ENCODE data around the gene ELK1. TPM values are rescaled to one million over a fixed set of nuclear protein-coding genes. Genes with fewer than 3 reads are reported as not detected.
"Not testable (repeated sequence)": the region's sequence is repeated elsewhere in the genome, so short reads cannot be mapped to it uniquely, and the experiment has no call there.

The ELK1 gene, protein sequence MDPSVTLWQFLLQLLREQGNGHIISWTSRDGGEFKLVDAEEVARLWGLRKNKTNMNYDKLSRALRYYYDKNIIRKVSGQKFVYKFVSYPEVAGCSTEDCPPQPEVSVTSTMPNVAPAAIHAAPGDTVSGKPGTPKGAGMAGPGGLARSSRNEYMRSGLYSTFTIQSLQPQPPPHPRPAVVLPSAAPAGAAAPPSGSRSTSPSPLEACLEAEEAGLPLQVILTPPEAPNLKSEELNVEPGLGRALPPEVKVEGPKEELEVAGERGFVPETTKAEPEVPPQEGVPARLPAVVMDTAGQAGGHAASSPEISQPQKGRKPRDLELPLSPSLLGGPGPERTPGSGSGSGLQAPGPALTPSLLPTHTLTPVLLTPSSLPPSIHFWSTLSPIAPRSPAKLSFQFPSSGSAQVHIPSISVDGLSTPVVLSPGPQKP
- 13.4 and 17.6 TPM in 2 replicates for total RNA-seq

DNA sequence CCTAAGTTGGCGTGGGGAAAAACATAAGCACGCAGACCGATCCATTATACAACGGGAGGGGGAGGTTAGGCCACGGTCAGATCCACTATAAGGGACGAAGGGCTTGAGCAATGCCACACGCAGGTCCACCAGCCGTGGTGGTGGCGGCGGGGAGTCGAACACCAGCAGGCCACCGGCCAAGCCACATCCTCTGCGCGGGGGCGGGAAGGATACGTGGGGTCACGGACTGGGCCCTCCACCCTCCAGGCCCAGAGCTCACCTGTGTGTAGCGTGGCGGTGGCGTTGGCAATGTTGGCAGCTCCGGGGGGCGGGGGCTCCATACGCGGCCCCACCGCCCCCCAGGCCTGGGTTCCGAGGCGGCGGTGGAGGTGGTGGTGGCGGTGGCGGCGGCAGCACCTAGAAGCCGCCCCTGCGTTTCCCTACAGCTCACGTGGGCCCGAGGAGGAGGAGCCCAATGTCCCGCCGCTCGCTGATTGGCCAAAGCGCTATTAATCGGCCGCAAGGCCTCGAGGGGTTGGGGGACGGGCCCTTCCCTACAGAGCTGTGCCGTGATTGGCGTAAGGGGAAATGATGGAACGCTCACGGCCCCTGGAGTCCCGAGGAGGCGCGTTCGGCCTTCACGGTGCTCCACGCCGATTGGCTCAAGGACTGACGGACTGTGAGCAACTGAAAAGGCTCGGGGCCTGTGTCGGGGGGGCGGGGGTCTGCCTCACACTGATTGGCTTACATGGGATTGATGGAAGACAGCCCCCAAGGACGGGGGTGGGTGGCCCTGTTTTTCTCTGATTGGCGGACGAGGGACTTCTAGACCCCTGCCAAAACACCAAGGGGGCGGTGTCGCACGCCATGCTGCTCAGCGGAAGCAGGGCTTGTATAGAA lies at the start of gene ELK1:
ELK1 (minus strand) TSS at position 400 of the 879 bp plus-strand sequence. CDS start 9,122 bp downstream, outside the sequence.
- DNase-seq, result peak; percentile 98

- no peak for DNase-seq
These were observed 46.8 kb upstream of the ELK1 start for GRCh38 chrX:47697181-47697580.

DNA sequence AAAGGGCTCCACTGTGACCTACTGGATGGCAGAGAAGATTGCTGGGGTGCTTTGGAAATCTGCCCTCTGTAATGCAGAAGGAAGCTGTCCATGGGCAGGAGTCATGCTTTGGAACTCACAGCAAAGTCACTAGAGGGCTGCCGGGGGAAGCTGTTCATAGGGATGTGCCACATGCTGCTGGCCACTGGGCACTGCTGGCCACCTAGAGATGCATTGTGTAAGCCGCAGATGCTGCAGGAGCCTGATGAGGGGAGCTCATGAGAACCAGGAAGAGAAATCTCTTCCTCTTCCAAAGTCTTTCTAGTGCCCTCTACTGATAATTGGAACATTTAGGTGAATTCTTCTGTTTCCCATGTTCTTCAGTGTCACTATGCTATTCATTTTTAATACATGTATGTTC lies 39.8 kb upstream of the ELK1 start:
- no peak for DNase-seq

DNA sequence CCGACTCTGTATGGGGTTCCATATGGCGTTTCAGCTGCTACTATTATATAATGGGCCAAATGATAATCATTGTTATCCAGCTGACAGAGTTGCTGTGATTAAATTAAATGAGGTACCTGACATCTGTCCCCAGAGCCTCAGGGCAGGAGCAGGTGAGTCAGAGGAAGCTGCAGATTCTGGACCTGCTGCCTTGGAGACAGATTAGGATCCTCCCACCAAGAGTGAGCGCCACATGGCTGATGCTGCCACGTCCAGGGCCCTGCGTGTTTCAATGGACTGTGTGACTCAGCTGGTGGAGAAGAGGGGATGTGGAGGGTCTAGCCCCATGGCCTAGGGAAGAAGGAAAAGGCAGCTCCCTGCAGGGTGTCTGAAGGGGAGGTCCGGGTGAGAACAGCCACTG lies 36.9 kb upstream of the ELK1 start:
- DNase-seq, result no peak

GRCh38 chrX:47683829-47684205 lies 33.5 kb upstream of the ELK1 start:
- no peak for DNase-seq

- no peak for DNase-seq
These were observed 32.9 kb upstream of the ELK1 start for GRCh38 chrX:47683184-47683828.

GRCh38 chrX:47675959-47676859 lies 25.8 kb upstream of the ELK1 start:
- DNase-seq, result not testable (repeated sequence)

GRCh38 chrX:47674776-47675175 lies 24.4 kb upstream of the ELK1 start:
- no peak for DNase-seq

DNA sequence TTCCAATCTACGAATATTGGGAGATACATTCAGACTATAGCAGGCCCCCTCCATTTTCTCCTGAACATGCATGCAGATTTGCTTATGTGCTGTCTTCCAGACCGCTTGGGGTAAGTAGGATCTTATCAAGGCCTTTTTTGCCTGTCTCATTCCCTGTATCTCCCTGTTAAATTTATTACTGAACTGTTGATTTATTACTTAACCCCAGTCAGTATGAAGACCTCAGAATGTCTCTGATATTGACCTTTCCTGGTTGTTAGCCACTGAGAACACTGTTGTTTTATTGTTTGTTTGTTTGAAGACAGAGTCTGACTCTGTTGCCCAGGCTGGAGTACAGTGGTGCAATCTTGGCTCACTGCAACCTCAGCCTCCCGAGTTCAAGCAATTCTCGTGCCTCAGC lies 15.4 kb upstream of the ELK1 start:
- DNase-seq, result not testable (repeated sequence)

- DNase-seq, result no peak
These were observed 14.4 kb upstream of the ELK1 start for GRCh38 chrX:47664737-47665136.

DNA sequence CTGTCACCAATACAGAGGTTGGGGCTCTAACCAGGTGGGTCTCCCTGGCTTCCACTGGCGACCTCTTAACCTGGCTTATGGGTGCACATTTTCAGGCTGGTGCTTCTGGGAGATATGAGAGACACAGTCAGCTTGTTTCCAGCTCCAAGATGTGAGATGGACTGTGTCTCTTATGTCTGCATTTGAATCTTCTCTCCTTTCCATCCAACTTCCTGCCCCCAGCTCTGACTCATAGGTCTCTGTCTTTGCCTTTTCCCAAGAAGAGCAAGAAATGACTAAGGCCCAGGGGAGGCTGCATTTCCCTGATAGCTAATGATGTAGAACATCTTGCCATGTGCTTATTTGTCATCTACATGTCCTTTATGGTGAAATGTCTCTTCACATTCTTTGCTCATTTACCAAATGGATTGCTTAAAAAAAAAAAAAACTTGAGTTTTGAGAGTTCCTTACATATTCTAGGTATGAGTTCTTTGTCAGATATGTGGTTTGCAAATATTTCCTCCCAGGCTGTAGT lies 11.8 kb upstream of the ELK1 start:
- no peak for DNase-seq

DNA sequence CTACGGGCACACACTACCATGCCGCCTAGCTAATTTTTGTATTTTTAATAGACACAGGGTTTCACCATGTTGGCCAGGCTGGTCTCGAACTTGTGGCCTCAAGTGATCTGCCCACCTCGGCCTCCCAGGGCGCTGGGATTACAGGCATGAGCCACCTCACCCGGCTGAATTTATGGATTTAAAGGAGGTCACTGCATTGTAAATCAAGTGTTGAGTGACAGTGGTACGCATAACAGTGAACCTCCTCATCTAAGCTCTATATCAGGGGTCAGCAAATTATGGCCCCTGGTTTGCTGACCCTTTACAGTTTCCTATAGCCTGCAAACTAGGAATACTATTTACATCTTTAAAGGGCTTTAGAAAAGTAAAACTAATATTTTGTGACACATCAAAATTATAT lies 11.2 kb upstream of the ELK1 start:
- DNase-seq, result no peak

- no peak for DNase-seq
These were observed 9.0 kb upstream of the ELK1 start for GRCh38 chrX:47659421-47659726.

GRCh38 chrX:47658684-47659420 lies 8.5 kb upstream of the ELK1 start, which contains the start of gene UXT:
Gene UXT (minus strand): TSS chrX:47659180. CDS start chrX:47658927, 253 bp downstream.
- peak; percentile 92 for DNase-seq

- DNase-seq, result no peak
These were observed 7.9 kb upstream of the ELK1 start for GRCh38 chrX:47658301-47658683.

DNA sequence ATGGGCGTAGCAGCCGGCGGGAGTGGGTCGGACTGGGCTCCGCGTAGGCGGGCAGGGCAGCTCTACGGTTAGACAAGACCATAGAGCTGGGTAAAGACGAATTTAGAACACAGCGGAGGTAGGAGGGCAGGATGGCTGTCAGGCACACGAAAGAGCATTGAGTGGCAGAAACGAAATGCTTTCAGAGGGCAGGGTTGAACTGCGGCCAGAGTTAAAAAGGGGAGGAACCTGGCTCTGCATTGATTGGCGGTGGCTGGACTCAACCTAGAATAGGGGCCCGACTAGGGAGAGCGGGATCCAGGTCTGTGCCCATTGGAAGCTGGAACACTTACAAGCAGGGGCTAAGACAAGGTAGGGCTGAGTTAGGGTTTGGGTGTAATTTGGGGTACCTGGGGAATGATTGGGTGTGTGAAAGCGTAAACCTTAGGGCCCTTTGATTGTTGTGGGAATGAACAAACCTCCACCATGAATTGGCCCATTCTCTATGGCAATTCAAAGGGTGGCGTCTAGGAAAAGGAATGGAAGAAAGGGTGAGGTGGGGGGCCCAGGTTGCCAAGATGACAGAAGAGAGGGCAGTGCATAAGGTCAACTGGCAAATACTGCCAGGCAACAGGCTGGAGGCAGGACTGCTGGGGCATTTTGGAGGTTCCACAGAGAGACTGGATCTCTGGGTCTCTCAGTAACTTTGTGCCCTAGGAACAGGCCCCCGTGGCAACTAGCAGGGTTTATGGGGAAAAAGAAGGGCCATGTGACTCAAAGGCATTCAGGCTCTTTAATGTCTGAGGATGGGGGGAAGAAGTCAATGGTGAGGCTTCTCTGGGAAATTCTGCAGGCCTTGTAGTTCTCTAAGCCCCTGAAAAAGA lies 911 bp upstream of the ELK1 start:
- DNase-seq, result no peak

GRCh38 chrX:47649781-47650163 lies 591 bp downstream of the ELK1 start:
- no peak for DNase-seq

- DNase-seq, result no peak
These were observed 1.1 kb downstream of the ELK1 start for GRCh38 chrX:47649271-47649670.

- DNase-seq, result no peak
These were observed 2.0 kb downstream of the ELK1 start for GRCh38 chrX:47648376-47648775.

- DNase-seq, result no peak
These were observed 3.7 kb downstream of the ELK1 start for GRCh38 chrX:47646636-47647035.

Data from dermis blood vessel endothelial cell (primary cell).